Tibial nerve (tissue), 4 donors: ENCODE data around the gene CYB5R2. TPM values are rescaled to one million over a fixed set of nuclear protein-coding genes. Genes with fewer than 3 reads are reported as not detected.

Source experiments
- DNase-seq, 2 donors: peaks; one replicate each; pipeline ENCODE4 v3.0.0-alpha.2; 2019; ENCODE audit warnings: low spot score in 2 of 2
- H3K27ac ChIP-seq, 4 donors: fragments of 200-600 bp; sonication (generic) in 3 of 4; one replicate each; pipeline ENCODE4 v1.5.1; 2017 to 2019; ENCODE audit warnings: mild to moderate bottlenecking in 1 of 4
- H3K27me3 ChIP-seq, 2 donors: fragments of 200-600 bp; sonication (generic) in 1 of 2; one replicate each; pipeline versions ENCODE4 v1.5.1 to v1.6.0; 2017 to 2019
- H3K36me3 ChIP-seq, 3 donors: fragments of 200-600 bp; sonication (generic); one replicate each; pipeline ENCODE4 v1.5.1; 2018 to 2019
- H3K4me1 ChIP-seq, 4 donors: fragments of 200-600 bp; sonication (generic) in 3 of 4; one replicate each; pipeline ENCODE4 v1.5.1; 2017 to 2019
- H3K4me3 ChIP-seq, 4 donors: fragments of 200-600 bp; sonication (generic) in 3 of 4; one replicate each; pipeline ENCODE4 v1.5.1; 2017 to 2019; ENCODE audit warnings: mild to moderate bottlenecking in 1 of 4, moderate library complexity in 1 of 4
- H3K9me3 ChIP-seq, 4 donors: fragments of 200-600 bp; sonication (generic) in 3 of 4; one replicate each; pipeline ENCODE4 v1.5.1; 2017 to 2019
- EP300 ChIP-seq, 2 donors: sonication (generic); formaldehyde crosslinking; IDR thresholded peaks; one replicate each; pipeline ENCODE4 v1.6.1; 2017; ENCODE audit warnings: antibody characterized with exemption in 2 of 2, mild to moderate bottlenecking in 1 of 2
- POLR2A ChIP-seq, 2 donors: fragments of 450-650 bp; IDR thresholded peaks; one replicate each; pipeline ENCODE4 v1.6.1; 2017; ENCODE audit warnings: antibody characterized with exemption in 2 of 2, mild to moderate bottlenecking in 2 of 2, moderate library complexity in 2 of 2
- WGBS, 2 donors: methylation state at CpG; one replicate each; pipeline ENCODE4 v1.1.5; 2018; 5-methylcytosine and 5-hydroxymethylcytosine counted together
- total RNA-seq, 4 donors: library from RNA; depleted of rRNA; stranded (reverse); fragments of >200 nt; gene quantifications; one replicate each; pipeline ENCODE4 v1.1.0, GENCODE V29; 2016
- TF ChIP-seq, protein P1 (sequence below), 5 experiments: fragments of 200-600 bp in 3 of 5; fragments of 450-650 bp in 2 of 5; sonication (generic) in 3 of 5; IDR thresholded peaks; one replicate each; pipeline ENCODE4 v1.5.1; 2016 to 2019; ENCODE audit warnings: antibody characterized with exemption in 5 of 5, mild to moderate bottlenecking in 3 of 5, moderate library complexity in 2 of 5

CYB5R2 gene
- total RNA-seq, 4 donors from 2014 or later: 50.8 to 104 (median 58.2) TPM

DNA sequence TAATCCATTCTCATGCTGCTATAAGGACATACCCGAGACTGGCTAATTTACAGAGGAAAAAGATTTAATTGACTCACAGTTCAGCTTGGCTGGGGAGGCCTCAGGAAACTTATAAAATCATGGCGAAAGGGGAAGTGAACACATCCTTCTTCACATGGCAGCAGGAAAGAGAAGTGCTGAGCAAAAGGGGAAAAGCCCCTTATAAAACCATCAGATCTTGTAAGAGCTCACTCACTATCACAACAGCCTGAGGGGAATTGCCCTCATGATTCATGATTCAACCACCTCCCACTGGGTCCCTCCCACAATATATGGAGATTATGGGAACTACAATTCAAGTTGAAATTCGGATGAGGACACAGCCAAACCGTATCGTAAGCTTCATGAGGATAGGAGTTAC is 3.8 kb upstream of the CYB5R2 start:
- no peak overlapping the region for H3K4me3 ChIP-seq
- 52 to 58% methylated on average over 5 of the region's 5 CpGs for WGBS, 2 donors
- no peaks in the 10 kb centered on the region for H3K9me3 ChIP-seq
- no peaks in the 10 kb centered on the region for H3K36me3 ChIP-seq
- H3K27ac ChIP-seq: peak overlapping the region in 2 of 4 donors; percentile 38 to 66
- no peak for DNase-seq
- H3K4me1 ChIP-seq: peaks cover 0 to 37% (median 9%) of the 10 kb centered on the region in 4 donors
- H3K27me3 ChIP-seq: no peaks in the 10 kb centered on the region
- TF ChIP-seq POLR2A (IDR thresholded peaks at IDR 0.05) (no peak), EP300 (IDR thresholded peaks at IDR 0.05) (no peak)
- TF ChIP-seq, protein P1, sequence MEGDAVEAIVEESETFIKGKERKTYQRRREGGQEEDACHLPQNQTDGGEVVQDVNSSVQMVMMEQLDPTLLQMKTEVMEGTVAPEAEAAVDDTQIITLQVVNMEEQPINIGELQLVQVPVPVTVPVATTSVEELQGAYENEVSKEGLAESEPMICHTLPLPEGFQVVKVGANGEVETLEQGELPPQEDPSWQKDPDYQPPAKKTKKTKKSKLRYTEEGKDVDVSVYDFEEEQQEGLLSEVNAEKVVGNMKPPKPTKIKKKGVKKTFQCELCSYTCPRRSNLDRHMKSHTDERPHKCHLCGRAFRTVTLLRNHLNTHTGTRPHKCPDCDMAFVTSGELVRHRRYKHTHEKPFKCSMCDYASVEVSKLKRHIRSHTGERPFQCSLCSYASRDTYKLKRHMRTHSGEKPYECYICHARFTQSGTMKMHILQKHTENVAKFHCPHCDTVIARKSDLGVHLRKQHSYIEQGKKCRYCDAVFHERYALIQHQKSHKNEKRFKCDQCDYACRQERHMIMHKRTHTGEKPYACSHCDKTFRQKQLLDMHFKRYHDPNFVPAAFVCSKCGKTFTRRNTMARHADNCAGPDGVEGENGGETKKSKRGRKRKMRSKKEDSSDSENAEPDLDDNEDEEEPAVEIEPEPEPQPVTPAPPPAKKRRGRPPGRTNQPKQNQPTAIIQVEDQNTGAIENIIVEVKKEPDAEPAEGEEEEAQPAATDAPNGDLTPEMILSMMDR (IDR thresholded peaks at IDR 0.05): no peak

DNA sequence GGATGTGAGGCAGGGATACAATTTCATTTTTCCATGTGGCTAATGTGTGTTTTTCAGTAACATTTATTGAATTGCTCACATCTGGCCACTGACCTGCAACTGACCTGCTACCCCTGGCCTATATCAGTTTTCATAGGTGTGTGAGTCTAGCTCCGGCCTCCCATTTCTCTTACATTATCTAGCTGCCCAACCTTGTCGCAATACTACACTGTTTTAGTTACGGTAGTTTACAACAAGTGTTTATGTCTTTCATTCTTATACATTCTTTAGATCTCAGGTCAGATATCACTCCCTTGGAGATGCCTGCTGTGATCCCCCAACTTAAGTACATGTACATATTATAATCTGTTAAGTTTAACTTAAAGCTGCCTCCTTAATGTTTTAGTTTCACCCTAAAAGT is 2.3 kb upstream of the CYB5R2 start:
- H3K36me3 ChIP-seq: no peaks in the 10 kb centered on the region
- no peak overlapping the region for H3K4me3 ChIP-seq
- H3K9me3 ChIP-seq: no peaks in the 10 kb centered on the region
- DNase-seq: no peak
- H3K27ac ChIP-seq: peak overlapping the region in 1 of 4 donors; percentile 66
- 81 to 97% methylated on average over 3 of the region's 3 CpGs for WGBS, 2 donors
- H3K27me3 ChIP-seq: no peaks in the 10 kb centered on the region
- H3K4me1 ChIP-seq: peaks cover 0 to 52% (median 11%) of the 10 kb centered on the region in 4 donors
- TF ChIP-seq POLR2A (IDR thresholded peaks at IDR 0.05): no peak
- TF ChIP-seq, protein P1 (IDR thresholded peaks at IDR 0.05): no peak
- no peak for TF ChIP-seq EP300 (IDR thresholded peaks at IDR 0.05)

- TF ChIP-seq EP300 (IDR thresholded peaks at IDR 0.05) (no peak), POLR2A (IDR thresholded peaks at IDR 0.05) (no peak)
- TF ChIP-seq, protein P1 (IDR thresholded peaks at IDR 0.05): no peak
- Histone ChIP-seq H3K27me3 (no peaks in the 10 kb centered on the region), H3K27ac (peak overlapping the region; percentile 82 to 96 (median 89)), H3K4me1 (peaks cover 0 to 64% (median 15%) of the 10 kb centered on the region in 4 donors), H3K36me3 (no peaks in the 10 kb centered on the region), H3K4me3 (peak overlapping the region; percentile 45 to 84 (median 64)), H3K9me3 (no peaks in the 10 kb centered on the region)
- 10 to 22% methylated on average over 24 to 43 of the region's 72 CpGs for WGBS, 2 donors
- peak in 1 of 2 donors; percentile 22 for DNase-seq
Observed at GRCh38 chr11:7673724-7674434, 579 bp upstream of the CYB5R2 start.

DNA sequence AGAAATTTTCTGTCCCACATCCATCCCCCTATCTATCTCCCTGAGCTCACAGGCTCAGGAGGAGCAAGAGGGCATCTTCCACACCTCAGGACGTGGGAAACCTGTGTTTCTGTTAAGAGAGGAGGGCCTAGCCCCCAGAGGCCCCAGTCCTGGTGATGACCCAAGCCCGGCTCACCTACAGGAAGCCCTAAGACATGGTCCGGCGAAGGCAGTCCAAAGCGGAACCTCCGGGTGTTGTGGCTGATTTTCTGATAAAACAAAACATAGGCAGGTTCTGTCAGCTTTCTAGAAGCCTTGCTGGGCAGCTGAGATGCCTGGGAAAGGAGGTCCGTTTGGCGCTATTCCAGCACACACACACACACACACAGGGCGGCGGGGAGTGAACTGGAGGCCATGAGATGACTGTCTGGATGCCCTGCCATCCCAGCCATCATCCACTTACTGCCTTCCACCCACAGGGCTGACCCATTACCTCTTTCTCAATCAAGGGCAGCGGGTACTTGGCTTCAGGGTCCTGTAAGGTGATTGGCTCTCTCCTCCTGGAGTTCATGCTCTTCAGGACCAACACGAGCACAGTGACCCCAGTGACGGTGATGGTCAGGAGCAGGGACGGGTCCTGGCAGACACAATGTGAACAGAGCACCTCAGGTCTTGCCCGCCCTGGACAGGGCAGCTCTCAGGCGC is 882 bp downstream of the CYB5R2 start:
- TF ChIP-seq POLR2A (IDR thresholded peaks at IDR 0.05) (no peak), EP300 (IDR thresholded peaks at IDR 0.05) (no peak)
- TF ChIP-seq, protein P1 (IDR thresholded peaks at IDR 0.05): no peak
- peaks cover 0 to 11% (median 0%) of the 10 kb centered on the region in 3 donors for H3K36me3 ChIP-seq
- no peaks in the 10 kb centered on the region for H3K9me3 ChIP-seq
- peak overlapping the region in 3 of 4 donors; percentile 62 to 84 (median 66) for H3K4me3 ChIP-seq
- no peak for DNase-seq
- H3K27ac ChIP-seq: peak overlapping the region; percentile 82 to 96 (median 89)
- H3K4me1 ChIP-seq: peaks cover 0 to 72% (median 18%) of the 10 kb centered on the region in 4 donors
- H3K27me3 ChIP-seq: no peaks in the 10 kb centered on the region
- 76 to 86% methylated on average over 16 of the region's 16 CpGs for WGBS, 2 donors
